ENCODE measurements around the gene PHOSPHO1.

The PHOSPHO1 gene

GRCh38 chr17:49260011-49260816, 29.6 kb upstream of the PHOSPHO1 start:
- Histone ChIP-seq H3K27me3 (ENCODE audit: insufficient read depth, low read length) (peaks cover 23% of the 10 kb centered on the region), H3K36me3 (ENCODE audit: insufficient read depth, low read length) (no peaks in the 10 kb centered on the region), H3K9me3 (ENCODE audit: insufficient read depth, low read depth, low read length) (no peaks in the 10 kb centered on the region), H3K4me3 (ENCODE audit: low read length) (peak overlapping the region; percentile 63), H3K27ac (ENCODE audit: low read depth, low read length) (no peak overlapping the region), H3K9ac (ENCODE audit: low read depth, low read length) (peak overlapping the region; percentile 12; the same call in 1 of the 2 replicates), H3K4me1 (ENCODE audit: insufficient read depth, low read length) (0 out of 2 replicates have a peak, but pooled peaks cover 5% of the 10 kb centered on the region)
- 2% methylated on average over 77 of the region's 77 CpGs for WGBS

GRCh38 chr17:49259663-49260010, 29.1 kb upstream of the PHOSPHO1 start:
- WGBS: 14% methylated on average over 9 of the region's 10 CpGs
- H3K36me3 ChIP-seq (ENCODE audit: insufficient read depth, low read length): no peaks in the 10 kb centered on the region
- H3K4me3 ChIP-seq (ENCODE audit: low read length): peak overlapping the region; percentile 63
- H3K27ac ChIP-seq (ENCODE audit: low read depth, low read length): no peak overlapping the region
- peak overlapping the region; percentile 12; the same call in 1 of the 2 replicates for H3K9ac ChIP-seq (ENCODE audit: low read depth, low read length)
- peaks cover 23% of the 10 kb centered on the region for H3K27me3 ChIP-seq (ENCODE audit: insufficient read depth, low read length)
- H3K9me3 ChIP-seq (ENCODE audit: insufficient read depth, low read depth, low read length): no peaks in the 10 kb centered on the region
- H3K4me1 ChIP-seq (ENCODE audit: insufficient read depth, low read length): 0 out of 2 replicates have a peak, but pooled peaks cover 5% of the 10 kb centered on the region

- H3K36me3 ChIP-seq (ENCODE audit: insufficient read depth, low read length): no peaks in the 10 kb centered on the region
- H3K27ac ChIP-seq (ENCODE audit: low read depth, low read length): no peak overlapping the region
- no peaks in the 10 kb centered on the region for H3K9me3 ChIP-seq (ENCODE audit: insufficient read depth, low read depth, low read length)
- no peak overlapping the region for H3K4me3 ChIP-seq (ENCODE audit: low read length)
- peaks cover 23% of the 10 kb centered on the region for H3K27me3 ChIP-seq (ENCODE audit: insufficient read depth, low read length)
- no peak overlapping the region for H3K9ac ChIP-seq (ENCODE audit: low read depth, low read length)
- 95% methylated on average over 3 of the region's 3 CpGs for WGBS
- 0 out of 2 replicates have a peak, but pooled peaks cover 5% of the 10 kb centered on the region for H3K4me1 ChIP-seq (ENCODE audit: insufficient read depth, low read length)
These were observed 27.8 kb upstream of the PHOSPHO1 start for GRCh38 chr17:49258394-49258793.

GRCh38 chr17:49255125-49255524, 24.5 kb upstream of the PHOSPHO1 start:
- no peaks in the 10 kb centered on the region for H3K9me3 ChIP-seq (ENCODE audit: insufficient read depth, low read depth, low read length)
- no peak overlapping the region for H3K27ac ChIP-seq (ENCODE audit: low read depth, low read length)
- peaks cover 9% of the 10 kb centered on the region for H3K27me3 ChIP-seq (ENCODE audit: insufficient read depth, low read length)
- no peaks in the 10 kb centered on the region for H3K36me3 ChIP-seq (ENCODE audit: insufficient read depth, low read length)
- H3K4me1 ChIP-seq (ENCODE audit: insufficient read depth, low read length): no peaks in the 10 kb centered on the region
- H3K9ac ChIP-seq (ENCODE audit: low read depth, low read length): no peak overlapping the region
- no peak overlapping the region for H3K4me3 ChIP-seq (ENCODE audit: low read length)
- 95% methylated on average over 3 of the region's 5 CpGs for WGBS

GRCh38 chr17:49254066-49254465, 23.5 kb upstream of the PHOSPHO1 start:
- Histone ChIP-seq H3K9me3 (ENCODE audit: insufficient read depth, low read depth, low read length) (no peaks in the 10 kb centered on the region), H3K36me3 (ENCODE audit: insufficient read depth, low read length) (no peaks in the 10 kb centered on the region), H3K27ac (ENCODE audit: low read depth, low read length) (no peak overlapping the region), H3K4me1 (ENCODE audit: insufficient read depth, low read length) (no peaks in the 10 kb centered on the region), H3K4me3 (ENCODE audit: low read length) (no peak overlapping the region), H3K9ac (ENCODE audit: low read depth, low read length) (no peak overlapping the region), H3K27me3 (ENCODE audit: insufficient read depth, low read length) (no peaks in the 10 kb centered on the region)
- WGBS: 69% methylated on average over 3 of the region's 4 CpGs

- Histone ChIP-seq H3K27ac (ENCODE audit: low read depth, low read length) (no peak overlapping the region), H3K9me3 (ENCODE audit: insufficient read depth, low read depth, low read length) (no peaks in the 10 kb centered on the region)
- 91% methylated on average over 6 of the region's 6 CpGs for WGBS
These were observed 21.6 kb upstream of the PHOSPHO1 start for GRCh38 chr17:49252148-49252695.

GRCh38 chr17:49249890-49250522, 19.4 kb upstream of the PHOSPHO1 start:
- Histone ChIP-seq H3K4me1 (ENCODE audit: insufficient read depth, low read length) (no peaks in the 10 kb centered on the region), H3K9me3 (ENCODE audit: insufficient read depth, low read depth, low read length) (no peaks in the 10 kb centered on the region), H3K27me3 (ENCODE audit: insufficient read depth, low read length) (no peaks in the 10 kb centered on the region), H3K9ac (ENCODE audit: low read depth, low read length) (no peak overlapping the region), H3K4me3 (ENCODE audit: low read length) (no peak overlapping the region), H3K27ac (ENCODE audit: low read depth, low read length) (no peak overlapping the region), H3K36me3 (ENCODE audit: insufficient read depth, low read length) (no peaks in the 10 kb centered on the region)
- WGBS: 94% methylated on average over 10 of the region's 12 CpGs

More at GRCh38 chr17:49252148-49252695, 21.6 kb upstream of the PHOSPHO1 start:
- no peaks in the 10 kb centered on the region for H3K4me1 ChIP-seq (ENCODE audit: insufficient read depth, low read length)
- no peak overlapping the region for H3K9ac ChIP-seq (ENCODE audit: low read depth, low read length)
- H3K4me3 ChIP-seq (ENCODE audit: low read length): no peak overlapping the region
- H3K36me3 ChIP-seq (ENCODE audit: insufficient read depth, low read length): no peaks in the 10 kb centered on the region
- H3K27me3 ChIP-seq (ENCODE audit: insufficient read depth, low read length): no peaks in the 10 kb centered on the region

- Histone ChIP-seq H3K27me3 (ENCODE audit: insufficient read depth, low read length) (no peaks in the 10 kb centered on the region), H3K9me3 (ENCODE audit: insufficient read depth, low read depth, low read length) (no peaks in the 10 kb centered on the region), H3K27ac (ENCODE audit: low read depth, low read length) (no peak overlapping the region), H3K4me1 (ENCODE audit: insufficient read depth, low read length) (no peaks in the 10 kb centered on the region), H3K36me3 (ENCODE audit: insufficient read depth, low read length) (no peaks in the 10 kb centered on the region), H3K4me3 (ENCODE audit: low read length) (no peak overlapping the region), H3K9ac (ENCODE audit: low read depth, low read length) (no peak overlapping the region)
- WGBS: 72% methylated on average over 10 of the region's 10 CpGs
These were observed 18.8 kb upstream of the PHOSPHO1 start for GRCh38 chr17:49249292-49249794.

GRCh38 chr17:49247944-49248343, 17.4 kb upstream of the PHOSPHO1 start:
- H3K27me3 ChIP-seq (ENCODE audit: insufficient read depth, low read length): no peaks in the 10 kb centered on the region
- H3K9ac ChIP-seq (ENCODE audit: low read depth, low read length): no peak overlapping the region
- WGBS: 93% methylated on average over 7 of the region's 7 CpGs
- H3K27ac ChIP-seq (ENCODE audit: low read depth, low read length): no peak overlapping the region
- no peaks in the 10 kb centered on the region for H3K4me1 ChIP-seq (ENCODE audit: insufficient read depth, low read length)
- no peaks in the 10 kb centered on the region for H3K9me3 ChIP-seq (ENCODE audit: insufficient read depth, low read depth, low read length)
- no peak overlapping the region for H3K4me3 ChIP-seq (ENCODE audit: low read length)
- no peaks in the 10 kb centered on the region for H3K36me3 ChIP-seq (ENCODE audit: insufficient read depth, low read length)

GRCh38 chr17:49244839-49245238, 14.3 kb upstream of the PHOSPHO1 start:
- Histone ChIP-seq H3K27ac (ENCODE audit: low read depth, low read length) (no peak overlapping the region), H3K36me3 (ENCODE audit: insufficient read depth, low read length) (no peaks in the 10 kb centered on the region), H3K9ac (ENCODE audit: low read depth, low read length) (no peak overlapping the region), H3K9me3 (ENCODE audit: insufficient read depth, low read depth, low read length) (no peaks in the 10 kb centered on the region), H3K4me1 (ENCODE audit: insufficient read depth, low read length) (no peaks in the 10 kb centered on the region), H3K27me3 (ENCODE audit: insufficient read depth, low read length) (no peaks in the 10 kb centered on the region), H3K4me3 (ENCODE audit: low read length) (no peak overlapping the region)
- 92% methylated on average over 4 of the region's 4 CpGs for WGBS

- WGBS: 95% methylated on average over 2 of the region's 5 CpGs
- no peak overlapping the region for H3K9ac ChIP-seq (ENCODE audit: low read depth, low read length)
- no peaks in the 10 kb centered on the region for H3K4me1 ChIP-seq (ENCODE audit: insufficient read depth, low read length)
- H3K27me3 ChIP-seq (ENCODE audit: insufficient read depth, low read length): no peaks in the 10 kb centered on the region
- no peak overlapping the region for H3K4me3 ChIP-seq (ENCODE audit: low read length)
- no peak overlapping the region for H3K27ac ChIP-seq (ENCODE audit: low read depth, low read length)
- no peaks in the 10 kb centered on the region for H3K36me3 ChIP-seq (ENCODE audit: insufficient read depth, low read length)
- H3K9me3 ChIP-seq (ENCODE audit: insufficient read depth, low read depth, low read length): no peaks in the 10 kb centered on the region
These were observed 12.2 kb upstream of the PHOSPHO1 start for GRCh38 chr17:49242813-49243212.
